GM13976 (cell line): ENCODE results near the gene ANTXR1.

Experiments used
- DNase-seq: peaks from one replicate; pipeline ENCODE4 v3.0.0; 2012; ENCODE audit warnings: low spot score
- CTCF ChIP-seq: IDR thresholded peaks from 2 replicates; pipeline ENCODE4 v1.5.1; 2012; ENCODE audit warnings: borderline replicate concordance, mild to moderate bottlenecking; ENCODE audit not compliant: insufficient read depth; ENCODE audit errors: extremely low read depth, missing control alignments, control extremely low read depth
- in situ Hi-C: fragments of 300-500 bp; cut with MboI; formaldehyde crosslinking; loops from one replicate; pipeline ENCODE4 v1.12.0; 2022; ENCODE audit warnings: low sequenced_read_pairs, mixed read lengths, inconsistent platforms; ENCODE audit not compliant: unreplicated experiment

ANTXR1 gene

GRCh38 chr2:69285379-69285894, 272.5 kb downstream of the ANTXR1 start:
- no peak for TF ChIP-seq CTCF
- in situ Hi-C loops: no loop called here
- DNase-seq: no peak

GRCh38 chr2:69287544-69287943, 274.6 kb downstream of the ANTXR1 start:
- in situ Hi-C loops: no loop called here
- DNase-seq: no peak
- no peak for TF ChIP-seq CTCF

GRCh38 chr2:69288429-69288828, 275.4 kb downstream of the ANTXR1 start:
- DNase-seq: no peak
- TF ChIP-seq CTCF: no peak
- in situ Hi-C loops: no loop called here

GRCh38 chr2:69291004-69291650, 278.1 kb downstream of the ANTXR1 start:
- in situ Hi-C loops: no loop called here
- no peak for DNase-seq

GRCh38 chr2:69291721-69292120, 278.7 kb downstream of the ANTXR1 start:
- no peak for DNase-seq
- in situ Hi-C loops: no loop called here
- TF ChIP-seq CTCF: no peak

More at GRCh38 chr2:69291004-69291650, 278.1 kb downstream of the ANTXR1 start:
- no peak for TF ChIP-seq CTCF

- in situ Hi-C loops: no loop called here
- no peak for TF ChIP-seq CTCF
- DNase-seq: no peak
These were observed 279.3 kb downstream of the ANTXR1 start for GRCh38 chr2:69292256-69292655.

- in situ Hi-C loops: no loop called here
- no peak for DNase-seq
- TF ChIP-seq CTCF: no peak
These were observed 283.4 kb downstream of the ANTXR1 start for GRCh38 chr2:69296421-69296820.
